HepG2 (cell line): Measurements from ENCODE around the gene CELF4. TPM values are rescaled to one million over a fixed set of nuclear protein-coding genes. Genes with fewer than 3 reads are reported as not detected.

Experiments
- ATAC-seq: fragments of 200-7000 bp; cut with Tn5 transposase; 3 replicates; pipeline ENCODE4 v1.9.1; 2020; ENCODE audit warnings: mild to moderate bottlenecking, moderate library complexity
- BruUV-seq: library from RNA; stranded (reverse); fragments of 400-500 nt; replicated peaks from 2 replicates; lab custom pipeline; 2021; lab: Mats Ljungman, UMichigan
- CTCF ChIA-PET: fragments of 300-600 bp; formaldehyde crosslinking; extraction: SDS; loops from one replicate; lab custom pipeline; 2021; ENCODE audit warnings: low total read pairs, inconsistent platforms, low intra/inter-chr PET ratio; lab: Yijun Ruan, JAX
- POLR2A ChIA-PET: fragments of 350-600 bp; sonication (Branson Sonifier 250); formaldehyde crosslinking; loops from one replicate; lab custom pipeline; 2020; ENCODE audit warnings: antibody characterized with exemption, inconsistent platforms; lab: Yijun Ruan, JAX
- DNase-seq: peaks from one replicate; pipeline ENCODE4 v3.0.0-alpha.2; 2015; ENCODE audit warnings: low spot score
- FAIRE-seq: peaks from 3 replicates; lab custom pipeline; 2011; peaks lifted over from hg19 to GRCh38; lab: Jason Lieb, UNC
- H2AFZ ChIP-seq: one replicate; pipeline ENCODE4 v1.6.1; 2011; ENCODE audit warnings: low read length, inconsistent platforms
- H3K27ac ChIP-seq: fragments of 300-600 bp; 3 replicates; pipeline ENCODE4 v1.8.0; 2011; ENCODE audit warnings: mixed run types, mild to moderate bottlenecking, mixed read lengths, low read length, inconsistent platforms; ENCODE audit not compliant: insufficient read depth; ENCODE audit errors: extremely low read length
- H3K27me3 ChIP-seq, 2 experiments: fragments of 200-600 bp in 1 of 2; 2 replicates in 1 of 2; 3 replicates in 1 of 2; pipeline versions ENCODE4 v1.6.0 to v1.8.0; 2011; ENCODE audit warnings: low read length in 2 of 2, mild to moderate bottlenecking in 2 of 2, moderate library complexity in 2 of 2, inconsistent platforms in 1 of 2; ENCODE audit not compliant: insufficient read depth in 2 of 2, control insufficient read depth in 1 of 2
- H3K36me3 ChIP-seq, 2 experiments: fragments of 200-600 bp in 1 of 2; replicated peaks in 1 of 2; 2 replicates in 1 of 2; 3 replicates in 1 of 2; pipeline versions ENCODE4 v1.5.1 to v1.8.0; 2011; ENCODE audit warnings: low read length in 2 of 2, inconsistent platforms in 1 of 2; ENCODE audit not compliant: insufficient read depth in 2 of 2, control insufficient read depth in 1 of 2
- H3K4me1 ChIP-seq: 2 replicates; pipeline ENCODE4 v1.5.1; 2012; ENCODE audit warnings: low read length, inconsistent platforms; ENCODE audit not compliant: insufficient read depth
- H3K4me2 ChIP-seq: 2 replicates; pipeline ENCODE4 v1.6.0; 2011; ENCODE audit warnings: low read depth, low read length, inconsistent platforms
- H3K4me3 ChIP-seq, 3 experiments: fragments of 200-600 bp in 1 of 3; sonication (generic), shearing (Covaris generic) in 1 of 3; replicated peaks in 1 of 3; 2 replicates each; pipeline ENCODE4 v1.5.1; 2011 to 2016; ENCODE audit warnings: low read length in 3 of 3, inconsistent platforms in 2 of 3, low read depth in 2 of 3, mild to moderate bottlenecking in 2 of 3, control low read depth in 1 of 3, mixed read lengths in 1 of 3; ENCODE audit not compliant: insufficient read depth in 1 of 3
- H3K79me2 ChIP-seq: one replicate; pipeline ENCODE4 v1.6.1; 2011; ENCODE audit warnings: low read length, inconsistent platforms; ENCODE audit not compliant: insufficient read depth
- H3K9ac ChIP-seq: 2 replicates; pipeline ENCODE4 v1.6.0; 2011; ENCODE audit warnings: mild to moderate bottlenecking, low read depth, low read length, inconsistent platforms; ENCODE audit not compliant: insufficient read depth
- H3K9me3 ChIP-seq: 2 replicates; pipeline ENCODE4 v1.5.1; 2012; ENCODE audit warnings: mild to moderate bottlenecking, low read length
- H4K20me1 ChIP-seq: 2 replicates; pipeline ENCODE4 v1.6.0; 2011; ENCODE audit warnings: inconsistent platforms, mild to moderate bottlenecking, low read length, moderate library complexity; ENCODE audit not compliant: insufficient read depth
- CHD2 ChIP-seq: IDR thresholded peaks from 2 replicates; pipeline ENCODE4 v1.6.1; 2011; ENCODE audit warnings: low read depth, low read length, improper control_type of control experiment
- FOSL2 ChIP-seq: sonication (generic); formaldehyde crosslinking; IDR thresholded peaks from 2 replicates; pipeline ENCODE4 v1.4.0; 2020; ENCODE audit warnings: missing genetic modification reagents
- HOMEZ ChIP-seq: IDR thresholded peaks from 2 replicates; pipeline ENCODE4 v1.6.1; 2016; ENCODE audit warnings: low read depth
- IRX3 ChIP-seq: sonication (generic); formaldehyde crosslinking; IDR thresholded peaks from 2 replicates; pipeline ENCODE4 v1.8.1; 2023; ENCODE audit warnings: mild to moderate bottlenecking, low read depth, missing genetic modification reagents, borderline replicate concordance
- MYNN ChIP-seq: sonication (generic); formaldehyde crosslinking; IDR thresholded peaks from 2 replicates; pipeline ENCODE4 v1.4.0; 2020; ENCODE audit warnings: mild to moderate bottlenecking, low read depth, missing genetic modification reagents
- NCOA1 ChIP-seq: sonication (generic); formaldehyde crosslinking; IDR thresholded peaks from 2 replicates; pipeline ENCODE4 v1.9.0; 2021; ENCODE audit warnings: missing genetic modification reagents
- RARA ChIP-seq: IDR thresholded peaks from 2 replicates; pipeline ENCODE4 v1.6.1; 2016; ENCODE audit warnings: missing genetic modification reagents, missing compliant biosample characterization
- ZBTB26 ChIP-seq: IDR thresholded peaks from 2 replicates; pipeline ENCODE4 v1.6.1; 2016; ENCODE audit warnings: missing compliant biosample characterization, missing genetic modification reagents, borderline replicate concordance
- ZMYM3 ChIP-seq: sonication (generic); formaldehyde crosslinking; IDR thresholded peaks from 2 replicates; pipeline ENCODE4 v1.5.1; 2020; ENCODE audit warnings: mild to moderate bottlenecking, missing genetic modification reagents
- ZNF12 ChIP-seq: sonication (generic); formaldehyde crosslinking; IDR thresholded peaks from 2 replicates; pipeline ENCODE4 v1.5.0; 2020; ENCODE audit warnings: missing genetic modification reagents
- ZNF543 ChIP-seq: sonication (generic); formaldehyde crosslinking; IDR thresholded peaks from 2 replicates; pipeline ENCODE4 v1.4.0; 2020; ENCODE audit warnings: mild to moderate bottlenecking, missing genetic modification reagents
- ZNF597 ChIP-seq: sonication (generic); formaldehyde crosslinking; IDR thresholded peaks from 2 replicates; pipeline ENCODE4 v1.5.0; 2020; ENCODE audit warnings: missing genetic modification reagents
- ZNF746 ChIP-seq: sonication (generic); formaldehyde crosslinking; IDR thresholded peaks from 2 replicates; pipeline ENCODE4 v1.8.0; 2022; ENCODE audit warnings: mild to moderate bottlenecking, missing genetic modification reagents
- ZSCAN22 ChIP-seq: sonication (generic); formaldehyde crosslinking; IDR thresholded peaks from 2 replicates; pipeline ENCODE4 v1.4.0; 2020; ENCODE audit warnings: mild to moderate bottlenecking, missing genetic modification reagents
- ZSCAN25 ChIP-seq: sonication (generic); formaldehyde crosslinking; IDR thresholded peaks from 2 replicates; pipeline ENCODE4 v1.8.0; 2022; ENCODE audit warnings: mild to moderate bottlenecking, missing genetic modification reagents
- ZSCAN5A ChIP-seq: sonication (generic); formaldehyde crosslinking; IDR thresholded peaks from 2 replicates; pipeline ENCODE4 v1.8.0; 2022; ENCODE audit warnings: mild to moderate bottlenecking, missing genetic modification reagents, borderline replicate concordance
- WGBS: methylation state at CpG from one replicate; pipeline ENCODE4 v1.1.6; 2017; ENCODE audit warnings: low lambda C conversion rate; 5-methylcytosine and 5-hydroxymethylcytosine counted together
- in situ Hi-C: cut with HindIII; loops from 2 replicates; pipeline ENCODE4 v1.10.0; 2017; ENCODE audit warnings: low pct_unique_long_range_greater_than_20kb; ENCODE audit not compliant: extremely low pct_ligation_motif_present
- intact Hi-C: fragments of 100-400 bp; cut with micrococcal nuclease; formaldehyde crosslinking; loops from one replicate; pipeline ENCODE4 v1.10.0; 2022; ENCODE audit not compliant: unreplicated experiment
- polyA plus RNA-seq, 8 experiments: library from polyadenylated mRNA; depleted of rRNA in 3 of 8; stranded (reverse) in 7 of 8; unstranded in 1 of 8; fragments of >200 nt; fragmentation: Illumina TruSeq in 4 of 8; extraction: Trizol in 4 of 8; gene quantifications; 2 replicates each; pipeline versions ENCODE4 v1.2.1 to v1.2.3, GENCODE V29; 2011 to 2016; ENCODE audit warnings: low read depth in 4 of 8, missing spikeins in 1 of 8, mixed read lengths in 1 of 8; ENCODE audit not compliant: insufficient read depth in 1 of 8
- total RNA-seq, 5 experiments: library from RNA; depleted of rRNA; stranded (reverse); fragments of >200 nt; fragmentation: Illumina TruSeq; extraction: Trizol; gene quantifications; 2 replicates each; pipeline ENCODE4 v1.2.3, GENCODE V29; 2016; ENCODE audit warnings: low read depth in 1 of 5

CELF4 gene
- total and polyA plus RNA-seq, 2 of the 13 experiments (the other 11 are each of a cell fraction or from before 2014, with no cell fraction given) = not detected

- FAIRE-seq (no peak), DNase-seq (no peak), ATAC-seq (no peak)
- no TSS peak for BruUV-seq
- no peak overlapping the region for H3K4me3 ChIP-seq
- H3K4me1 ChIP-seq = peaks cover 24% of the 10 kb centered on the region
- no peaks in the 10 kb centered on the region for H3K36me3 ChIP-seq
- no peak overlapping the region for H3K27ac ChIP-seq
- no peak overlapping the region for H2AFZ ChIP-seq
- H3K9me3 ChIP-seq = no peaks in the 10 kb centered on the region
- intact Hi-C loops = no loop called here
- H4K20me1 ChIP-seq = no peaks in the 10 kb centered on the region
- 0% methylated on average over 1 of the region's 2 CpGs for WGBS
- no peaks in the 10 kb centered on the region for H3K79me2 ChIP-seq
- no peak for TF ChIP-seq ZNF12
- TF ChIP-seq NCOA1 (CRISPR knock-in tag) = no peak
- no peak for TF ChIP-seq ZSCAN22 (CRISPR knock-in tag)
- TF ChIP-seq FOSL2 (CRISPR knock-in tag) = no peak
- no peak for TF ChIP-seq ZSCAN5A (CRISPR knock-in tag)
- TF ChIP-seq ZNF597 (CRISPR knock-in tag) = no peak
- no peak for TF ChIP-seq ZNF746
- no peak for TF ChIP-seq ZBTB26 (CRISPR knock-in tag)
- no peak for TF ChIP-seq ZMYM3 (CRISPR knock-in tag)
- TF ChIP-seq HOMEZ (CRISPR knock-in tag) = no peak
- no peak for TF ChIP-seq ZNF543
- TF ChIP-seq CHD2 = no peak
- TF ChIP-seq ZSCAN25 = no peak
- TF ChIP-seq RARA (CRISPR knock-in tag) = no peak
- TF ChIP-seq IRX3 (CRISPR knock-in tag) = no peak
- no peak for TF ChIP-seq MYNN (CRISPR knock-in tag)
- no peak overlapping the region for H3K9ac ChIP-seq
- H3K4me2 ChIP-seq = no peak overlapping the region
- ChIA-PET POLR2A (no interaction called here), CTCF (no interaction called here)
- H3K27me3 ChIP-seq = peaks cover 1 to 14% of the 10 kb centered on the region in 2 experiments; a peak in 1 of 5 replicates
- in situ Hi-C loops = no loop called here
These were observed 262.6 kb downstream of the CELF4 start for GRCh38 chr18:37303009-37303408.
